ENCODE results near the gene SLK.

SLK gene

DNA sequence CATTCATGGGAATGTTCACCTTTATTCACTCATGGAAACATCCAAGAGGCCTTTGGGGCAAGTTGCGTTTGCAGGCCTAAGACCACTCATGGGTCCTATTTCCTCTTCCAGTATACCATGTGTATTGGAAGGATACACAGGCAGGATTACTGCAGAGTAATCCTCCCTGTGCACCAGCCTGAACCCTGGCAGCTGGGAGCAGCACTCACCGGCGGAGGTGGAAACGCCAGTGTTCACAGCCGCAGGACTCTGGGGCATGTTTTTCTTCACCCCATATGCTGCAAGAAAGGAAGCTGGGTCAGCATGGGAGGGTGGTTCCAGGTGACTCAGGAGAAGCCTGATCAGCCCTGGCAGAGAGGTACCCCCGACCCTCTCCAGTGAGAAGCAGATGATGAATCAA, 94.3 kb downstream of the SLK start:
- no peak for TF ChIP-seq SIN3A (IDR thresholded peaks at IDR 0.05; ENCODE audit: borderline replicate concordance, insufficient read depth, low read length)
- no peak for TF ChIP-seq TAF1 (IDR thresholded peaks at IDR 0.05; ENCODE audit: borderline replicate concordance, insufficient read depth, low read length)
- TF ChIP-seq, protein P1, sequence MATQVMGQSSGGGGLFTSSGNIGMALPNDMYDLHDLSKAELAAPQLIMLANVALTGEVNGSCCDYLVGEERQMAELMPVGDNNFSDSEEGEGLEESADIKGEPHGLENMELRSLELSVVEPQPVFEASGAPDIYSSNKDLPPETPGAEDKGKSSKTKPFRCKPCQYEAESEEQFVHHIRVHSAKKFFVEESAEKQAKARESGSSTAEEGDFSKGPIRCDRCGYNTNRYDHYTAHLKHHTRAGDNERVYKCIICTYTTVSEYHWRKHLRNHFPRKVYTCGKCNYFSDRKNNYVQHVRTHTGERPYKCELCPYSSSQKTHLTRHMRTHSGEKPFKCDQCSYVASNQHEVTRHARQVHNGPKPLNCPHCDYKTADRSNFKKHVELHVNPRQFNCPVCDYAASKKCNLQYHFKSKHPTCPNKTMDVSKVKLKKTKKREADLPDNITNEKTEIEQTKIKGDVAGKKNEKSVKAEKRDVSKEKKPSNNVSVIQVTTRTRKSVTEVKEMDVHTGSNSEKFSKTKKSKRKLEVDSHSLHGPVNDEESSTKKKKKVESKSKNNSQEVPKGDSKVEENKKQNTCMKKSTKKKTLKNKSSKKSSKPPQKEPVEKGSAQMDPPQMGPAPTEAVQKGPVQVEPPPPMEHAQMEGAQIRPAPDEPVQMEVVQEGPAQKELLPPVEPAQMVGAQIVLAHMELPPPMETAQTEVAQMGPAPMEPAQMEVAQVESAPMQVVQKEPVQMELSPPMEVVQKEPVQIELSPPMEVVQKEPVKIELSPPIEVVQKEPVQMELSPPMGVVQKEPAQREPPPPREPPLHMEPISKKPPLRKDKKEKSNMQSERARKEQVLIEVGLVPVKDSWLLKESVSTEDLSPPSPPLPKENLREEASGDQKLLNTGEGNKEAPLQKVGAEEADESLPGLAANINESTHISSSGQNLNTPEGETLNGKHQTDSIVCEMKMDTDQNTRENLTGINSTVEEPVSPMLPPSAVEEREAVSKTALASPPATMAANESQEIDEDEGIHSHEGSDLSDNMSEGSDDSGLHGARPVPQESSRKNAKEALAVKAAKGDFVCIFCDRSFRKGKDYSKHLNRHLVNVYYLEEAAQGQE (IDR thresholded peaks at IDR 0.05; ENCODE audit: insufficient read depth in 1 of 2, low read depth in 2 of 2, low read length in 2 of 2) = no peak
- TF ChIP-seq POLR2AphosphoS5 (IDR thresholded peaks at IDR 0.05; ENCODE audit: low read depth, low read length) = no peak
- TF ChIP-seq FOXP2 (optimal IDR thresholded peaks at IDR 0.05; ENCODE audit: borderline replicate concordance, extremely low read depth, extremely low read length, insufficient read depth) = no peak

DNA sequence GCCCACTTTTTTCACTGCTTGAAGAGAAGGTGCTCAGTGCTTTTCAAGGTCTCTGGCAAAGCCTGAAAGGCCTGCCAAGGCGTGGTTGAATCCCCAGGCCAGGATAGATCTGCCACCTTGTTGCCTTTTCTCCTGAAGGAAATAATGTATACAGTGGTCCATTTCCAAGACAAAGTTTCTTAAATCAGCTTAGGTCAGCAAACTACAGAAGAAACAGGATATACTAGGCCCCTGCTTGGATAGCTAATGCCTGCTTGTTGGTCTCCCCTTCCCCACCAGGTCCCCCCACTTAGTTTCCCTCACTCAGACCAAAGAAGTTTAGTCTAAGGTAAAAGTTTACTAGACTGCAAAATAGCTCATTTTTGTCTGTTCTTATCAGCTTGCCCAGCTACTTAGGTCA, 98.8 kb downstream of the SLK start:
- no peak for TF ChIP-seq FOXP2 (optimal IDR thresholded peaks at IDR 0.05; ENCODE audit: borderline replicate concordance, extremely low read depth, extremely low read length, insufficient read depth)
- TF ChIP-seq SIN3A (IDR thresholded peaks at IDR 0.05; ENCODE audit: borderline replicate concordance, insufficient read depth, low read length) = no peak
- TF ChIP-seq, protein P1 (IDR thresholded peaks at IDR 0.05; ENCODE audit: insufficient read depth in 1 of 2, low read depth in 2 of 2, low read length in 2 of 2) = no peak
- no peak for TF ChIP-seq TAF1 (IDR thresholded peaks at IDR 0.05; ENCODE audit: borderline replicate concordance, insufficient read depth, low read length)
- no peak for TF ChIP-seq POLR2AphosphoS5 (IDR thresholded peaks at IDR 0.05; ENCODE audit: low read depth, low read length)

DNA sequence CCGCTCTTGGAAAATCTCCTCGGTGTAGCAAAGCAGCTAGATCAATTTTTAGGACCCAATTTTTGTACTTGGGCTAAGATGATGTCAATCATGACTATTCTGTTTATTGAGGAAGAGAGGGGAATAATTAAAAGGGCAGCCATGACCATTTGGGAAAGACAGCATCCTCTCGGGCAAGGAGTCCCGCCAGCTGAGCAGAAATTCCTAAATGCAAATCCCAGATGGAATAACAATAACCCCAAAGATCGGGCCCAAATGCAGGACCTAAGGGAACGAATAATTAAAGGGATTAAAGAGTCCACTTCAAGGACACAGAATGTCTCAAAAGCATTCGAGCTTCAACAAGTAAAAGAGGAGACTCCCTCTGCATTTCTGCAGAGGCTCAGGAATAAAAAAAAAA, 100.0 kb downstream of the SLK start:
- no peak for TF ChIP-seq SIN3A (IDR thresholded peaks at IDR 0.05; ENCODE audit: borderline replicate concordance, insufficient read depth, low read length)
- TF ChIP-seq POLR2AphosphoS5 (IDR thresholded peaks at IDR 0.05; ENCODE audit: low read depth, low read length) = no peak
- TF ChIP-seq, protein P1 (IDR thresholded peaks at IDR 0.05; ENCODE audit: insufficient read depth in 1 of 2, low read depth in 2 of 2, low read length in 2 of 2) = no peak
- no peak for TF ChIP-seq TAF1 (IDR thresholded peaks at IDR 0.05; ENCODE audit: borderline replicate concordance, insufficient read depth, low read length)
- no peak for TF ChIP-seq FOXP2 (optimal IDR thresholded peaks at IDR 0.05; ENCODE audit: borderline replicate concordance, extremely low read depth, extremely low read length, insufficient read depth)

DNA sequence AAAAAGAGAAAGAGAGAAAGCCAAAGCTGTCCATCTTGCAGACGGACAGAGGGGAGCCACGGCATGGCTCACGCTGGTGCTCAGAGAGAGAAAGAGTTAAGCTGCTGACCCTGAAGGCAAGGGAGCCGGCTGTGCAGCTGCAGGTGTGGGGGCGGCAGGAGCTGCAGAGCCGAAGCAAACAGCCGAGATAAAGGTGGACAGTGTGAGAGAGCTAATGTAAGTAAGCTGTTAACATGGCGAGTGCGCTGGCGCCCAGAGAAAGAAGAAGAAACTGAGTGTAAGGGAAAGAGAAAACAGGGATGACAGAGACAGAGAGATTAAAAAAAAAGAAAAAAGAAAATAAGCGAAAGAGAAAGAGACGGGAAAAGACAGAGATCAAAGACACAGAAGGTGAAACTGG, 100.6 kb downstream of the SLK start:
- TF ChIP-seq, protein P1 (IDR thresholded peaks at IDR 0.05; ENCODE audit: insufficient read depth in 1 of 2, low read depth in 2 of 2, low read length in 2 of 2) = no peak
- TF ChIP-seq FOXP2 (optimal IDR thresholded peaks at IDR 0.05; ENCODE audit: borderline replicate concordance, extremely low read depth, extremely low read length, insufficient read depth) = no peak
- no peak for TF ChIP-seq TAF1 (IDR thresholded peaks at IDR 0.05; ENCODE audit: borderline replicate concordance, insufficient read depth, low read length)
- TF ChIP-seq POLR2AphosphoS5 (IDR thresholded peaks at IDR 0.05; ENCODE audit: low read depth, low read length) = no peak
- no peak for TF ChIP-seq SIN3A (IDR thresholded peaks at IDR 0.05; ENCODE audit: borderline replicate concordance, insufficient read depth, low read length)

DNA sequence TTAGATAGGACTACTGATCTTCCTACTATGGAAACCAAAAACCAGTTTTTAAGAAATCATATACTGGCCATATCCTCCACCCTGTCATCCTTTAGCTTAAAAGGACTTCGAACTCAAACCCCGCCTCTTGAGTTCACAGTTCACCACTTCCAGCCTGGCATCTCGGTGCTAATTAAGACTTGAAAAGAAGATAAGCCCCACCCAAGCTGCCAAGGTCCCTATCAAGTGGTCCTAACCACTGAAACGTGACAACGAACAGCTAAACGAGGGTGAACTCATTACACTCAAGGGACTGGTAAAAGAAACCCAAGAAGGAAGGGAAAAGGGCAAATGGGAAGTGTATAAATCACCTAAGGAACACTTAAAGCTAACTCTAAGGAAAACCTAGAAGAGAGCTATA, 102.7 kb downstream of the SLK start:
- TF ChIP-seq POLR2AphosphoS5 (IDR thresholded peaks at IDR 0.05; ENCODE audit: low read depth, low read length) (no peak), SIN3A (IDR thresholded peaks at IDR 0.05; ENCODE audit: borderline replicate concordance, insufficient read depth, low read length) (no peak), FOXP2 (optimal IDR thresholded peaks at IDR 0.05; ENCODE audit: borderline replicate concordance, extremely low read depth, extremely low read length, insufficient read depth) (no peak), TAF1 (IDR thresholded peaks at IDR 0.05; ENCODE audit: borderline replicate concordance, insufficient read depth, low read length) (no peak)
- TF ChIP-seq, protein P1 (IDR thresholded peaks at IDR 0.05; ENCODE audit: insufficient read depth in 1 of 2, low read depth in 2 of 2, low read length in 2 of 2) = no peak

Measured in PFSK-1 (cell line).